Transverse colon (tissue), 4 donors: Measurements from ENCODE around the gene CFAP69. TPM values are rescaled to one million over a fixed set of nuclear protein-coding genes. Genes with fewer than 3 reads are reported as not detected.

Source experiments
- DNase-seq: peaks from one replicate; pipeline ENCODE4 v3.0.0-alpha.2; 2019
- H3K27ac ChIP-seq, 4 donors: fragments of 200-600 bp; sonication (generic); 2 replicates each; pipeline ENCODE4 v1.5.1; 2016 to 2018; ENCODE audit warnings: inconsistent platforms in 4 of 4
- H3K27me3 ChIP-seq: fragments of 200-600 bp; sonication (generic); 2 replicates; pipeline ENCODE4 v1.5.1; 2017; ENCODE audit warnings: inconsistent platforms
- H3K36me3 ChIP-seq, 4 donors: fragments of 200-600 bp; sonication (generic); 2 replicates each; pipeline ENCODE4 v1.5.1; 2017 to 2019; ENCODE audit warnings: inconsistent platforms in 4 of 4
- H3K4me1 ChIP-seq, 4 donors: fragments of 200-600 bp; sonication (generic); 2 replicates each; pipeline ENCODE4 v1.5.1; 2017 to 2020; ENCODE audit warnings: inconsistent platforms in 4 of 4
- H3K4me3 ChIP-seq, 4 donors: fragments of 200-600 bp; sonication (generic); 1 replicate in 1 of 4; 2 replicates in 3 of 4; pipeline versions ENCODE4 v1.5.1 to v1.6.1; 2017 to 2019; ENCODE audit warnings: inconsistent platforms in 4 of 4
- H3K9me3 ChIP-seq, 2 donors: fragments of 200-600 bp; sonication (generic); 2 replicates each; pipeline ENCODE4 v1.5.1; 2017 to 2019; ENCODE audit warnings: inconsistent platforms in 2 of 2
- CTCF ChIP-seq, 5 experiments: fragments of 200-600 bp in 3 of 5; fragments of 450-650 bp in 2 of 5; sonication (generic) in 3 of 5; IDR thresholded peaks; 1 replicate in 2 of 5; 2 replicates in 3 of 5; pipeline ENCODE4 v1.5.1; 2016 to 2017; ENCODE audit warnings: antibody characterized with exemption in 5 of 5, inconsistent platforms in 3 of 5, mild to moderate bottlenecking in 2 of 5, moderate library complexity in 1 of 5
- EP300 ChIP-seq: sonication (generic); formaldehyde crosslinking; IDR thresholded peaks from one replicate; pipeline ENCODE4 v1.6.1; 2017; ENCODE audit warnings: antibody characterized with exemption, low read depth
- POLR2A ChIP-seq: fragments of 450-650 bp; IDR thresholded peaks from one replicate; pipeline ENCODE4 v1.6.1; 2016; ENCODE audit warnings: antibody characterized with exemption, mild to moderate bottlenecking, moderate library complexity
- POLR2AphosphoS5 ChIP-seq, 3 donors: sonication (generic); formaldehyde crosslinking; IDR thresholded peaks; one replicate each; pipeline ENCODE4 v1.6.1; 2016; ENCODE audit warnings: antibody characterized with exemption in 3 of 3
- whole genome bisulfite sequencing, 2 donors: methylation state at CpG; one replicate each; pipeline ENCODE4 v1.1.5; 2018; ENCODE audit warnings: low coverage in 1 of 2; 5-methylcytosine and 5-hydroxymethylcytosine counted together
- in situ Hi-C, 4 donors: fragments of 200-750 bp; cut with MboI; loops; one replicate each; pipeline versions ENCODE4 v1.15.0 to v1.15.1; 2017; ENCODE audit warnings: low sequenced_read_pairs in 3 of 4, low pct_ligation_motif_present in 1 of 4, low pct_unique_long_range_greater_than_20kb in 1 of 4
- intact Hi-C: fragments of 100-400 bp; cut with DNase I; formaldehyde crosslinking; loops from one replicate; pipeline ENCODE4 v1.15.1; 2023; ENCODE audit warnings: low total_unique reads
- total RNA-seq, 4 donors: library from RNA; depleted of rRNA; stranded (reverse); fragments of >200 nt; gene quantifications; one replicate each; pipeline ENCODE4 v1.1.0, GENCODE V29; 2016

The CFAP69 gene
- total RNA-seq, 4 donors from 2014 or later, result 1.4 to 6.8 (median 4.5) TPM

- peaks cover 0 to 10% (median 4%) of the 10 kb centered on the region in 4 donors for H3K4me1 ChIP-seq
- intact Hi-C loops (no loop called here), in situ Hi-C loops (loop anchor here in 3 of 4 donors (25.0 kb wide), 1 partner anchor 109 kb away; the partner anchor contains the start of gene STEAP1 (in 3 of the 3))
- H3K9me3 ChIP-seq, result no peaks in the 10 kb centered on the region
- no peaks in the 10 kb centered on the region for H3K27me3 ChIP-seq
- no peak for DNase-seq
- H3K36me3 ChIP-seq, result no peaks in the 10 kb centered on the region
- TF ChIP-seq CTCF (IDR thresholded peaks at IDR 0.05) (no peak), POLR2A (no peak), POLR2AphosphoS5 (IDR thresholded peaks at IDR 0.05) (no peak), EP300 (no peak)
- no peak overlapping the region for H3K27ac ChIP-seq
- no peak overlapping the region for H3K4me3 ChIP-seq
- WGBS, 2 donors, result 61 to 90% methylated on average over 2 of the region's 2 CpGs
Observed at GRCh38 chr7:90271753-90272152, 26.8 kb downstream of the CFAP69 start.

DNA sequence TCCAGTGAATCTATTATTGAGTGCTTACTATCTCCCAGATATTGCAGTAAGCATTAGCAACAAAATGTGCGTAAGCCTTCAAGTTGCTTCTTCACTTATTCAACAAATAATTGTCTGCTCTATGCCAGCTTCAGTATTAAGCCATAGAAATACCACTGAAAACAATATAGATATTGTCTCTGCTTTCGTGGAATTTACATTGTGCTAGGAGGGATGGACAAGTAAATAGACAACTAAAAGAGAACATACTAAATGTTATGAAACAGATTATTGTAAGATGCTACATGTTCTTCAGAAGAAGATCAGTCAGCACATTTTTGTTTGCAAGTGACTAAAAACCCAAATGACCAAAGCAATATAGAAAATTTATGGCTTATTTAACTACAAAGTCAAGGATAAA, 27.3 kb downstream of the CFAP69 start:
- no peak overlapping the region for H3K27ac ChIP-seq
- TF ChIP-seq CTCF (IDR thresholded peaks at IDR 0.05), result no peak
- in situ Hi-C loops, result loop anchor here in 3 of 4 donors (25.0 kb wide), 1 partner anchor 110 kb away; the partner anchor contains the start of gene STEAP1 (in 3 of the 3)
- H3K4me1 ChIP-seq, result peaks cover 0 to 7% (median 4%) of the 10 kb centered on the region in 4 donors
- H3K36me3 ChIP-seq, result no peaks in the 10 kb centered on the region
- DNase-seq, result no peak
- 85 to 90% methylated on average over 2 of the region's 2 CpGs for WGBS, 2 donors
- no peak overlapping the region for H3K4me3 ChIP-seq
- no peaks in the 10 kb centered on the region for H3K27me3 ChIP-seq
- no peaks in the 10 kb centered on the region for H3K9me3 ChIP-seq
- intact Hi-C loops, result no loop called here

DNA sequence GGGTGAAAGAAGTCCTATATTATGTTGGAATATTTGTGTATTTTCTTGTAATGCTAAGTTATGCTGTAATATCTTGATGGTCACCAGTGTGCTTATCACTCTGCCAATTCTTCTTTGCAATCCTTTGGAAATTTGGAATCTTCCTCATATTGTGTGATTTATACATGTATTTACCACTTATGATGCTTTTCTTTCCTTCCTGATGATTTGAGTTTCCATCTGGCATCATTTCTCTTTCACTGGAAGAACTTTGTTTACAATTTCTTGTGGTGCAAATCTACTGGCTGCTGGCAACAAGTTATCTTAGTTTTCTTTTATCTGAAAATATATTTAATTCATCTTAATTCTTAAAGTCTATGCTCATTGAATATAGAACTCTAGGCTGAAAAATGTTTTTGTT, 29.2 kb downstream of the CFAP69 start:
- Histone ChIP-seq H3K27me3 (no peaks in the 10 kb centered on the region), H3K36me3 (no peaks in the 10 kb centered on the region), H3K27ac (no peak overlapping the region), H3K9me3 (no peaks in the 10 kb centered on the region), H3K4me3 (no peak overlapping the region), H3K4me1 (peaks cover 0 to 5% (median 3%) of the 10 kb centered on the region in 4 donors)
- in situ Hi-C loops (loop anchor here in 3 of 4 donors (25.0 kb wide), 1 partner anchor 112 kb away; the partner anchor contains the start of gene STEAP1 (in 3 of the 3)), intact Hi-C loops (no loop called here)
- TF ChIP-seq POLR2A (no peak), POLR2AphosphoS5 (IDR thresholded peaks at IDR 0.05) (no peak), CTCF (IDR thresholded peaks at IDR 0.05) (no peak), EP300 (no peak)
- no peak for DNase-seq

DNA sequence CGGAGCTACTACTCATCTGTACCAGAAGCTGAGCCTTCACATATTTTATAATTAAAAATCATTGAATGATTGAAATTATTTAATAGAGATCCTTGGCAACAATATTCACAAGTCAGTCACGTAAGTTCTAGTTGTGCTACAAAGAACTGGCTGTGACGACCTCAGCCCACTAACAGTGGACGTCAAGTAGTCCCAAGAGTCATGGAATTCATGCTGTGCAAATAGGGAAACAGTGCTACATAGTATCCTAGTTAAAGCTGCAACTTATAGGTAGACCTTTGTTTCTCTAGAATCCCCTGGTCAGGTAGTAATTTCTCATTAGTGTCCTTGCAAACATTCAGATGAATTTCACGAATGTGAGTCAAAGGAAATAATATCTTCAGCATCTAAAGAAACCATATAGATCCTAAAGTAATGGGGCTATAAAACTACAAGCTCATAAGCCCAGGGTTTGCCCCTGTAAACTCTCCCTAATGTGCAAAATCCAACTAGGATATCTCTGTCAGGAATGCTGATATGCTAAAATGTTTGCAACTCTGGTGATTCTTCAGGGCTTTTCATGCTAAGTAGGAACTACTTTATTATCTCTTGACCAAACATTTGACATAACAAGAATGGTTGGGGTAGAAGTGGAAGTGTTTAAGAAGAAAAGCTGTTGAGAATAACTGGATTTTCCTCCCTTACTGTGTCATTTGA, 31.2 kb downstream of the CFAP69 start:
- H3K9me3 ChIP-seq, result no peaks in the 10 kb centered on the region
- DNase-seq, result no peak
- intact Hi-C loops (no loop called here), in situ Hi-C loops (no loop called here)
- TF ChIP-seq POLR2AphosphoS5 (IDR thresholded peaks at IDR 0.05) (no peak), CTCF (IDR thresholded peaks at IDR 0.05) (no peak), POLR2A (no peak), EP300 (no peak)
- peaks cover 0 to 5% (median 3%) of the 10 kb centered on the region in 4 donors for H3K4me1 ChIP-seq
- H3K27me3 ChIP-seq, result no peaks in the 10 kb centered on the region
- H3K36me3 ChIP-seq, result no peaks in the 10 kb centered on the region
- H3K27ac ChIP-seq, result no peak overlapping the region
- WGBS, 2 donors, result 55 to 83% methylated on average over 3 to 5 of the region's 5 CpGs
- no peak overlapping the region for H3K4me3 ChIP-seq
